Activated CD8-positive, alpha-beta memory T cell treated with anti-CD3 and anti-CD28 coated beads for 4 hours (primary cell): ENCODE measurements around the gene CNKSR3.

Experiments
- DNase-seq, 2 donors: peaks; one replicate each; pipeline ENCODE4 v3.0.0-alpha.2; 2020; ENCODE audit warnings: low read depth in 2 of 2

Gene CNKSR3

DNA sequence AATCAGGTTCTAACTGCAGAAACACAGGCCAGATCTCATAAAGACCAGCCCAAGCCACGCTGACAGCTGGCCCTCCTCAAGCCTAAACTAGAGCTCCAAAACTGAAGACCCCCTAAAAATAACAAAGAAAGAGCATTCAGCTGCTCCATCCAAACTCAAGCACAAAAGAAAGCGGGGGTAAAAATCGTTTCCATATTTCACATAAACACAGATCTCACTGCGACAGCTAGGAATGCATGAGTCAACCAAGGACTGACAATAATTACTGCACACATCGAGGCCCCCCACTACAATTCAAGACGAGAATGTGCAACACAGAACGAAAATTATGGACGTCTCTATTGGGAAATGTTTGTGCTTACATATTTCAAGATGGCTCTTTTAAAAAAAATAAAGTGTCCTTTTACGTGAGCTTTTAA is 31.1 kb downstream of the CNKSR3 start:
- DNase-seq: no peak

DNA sequence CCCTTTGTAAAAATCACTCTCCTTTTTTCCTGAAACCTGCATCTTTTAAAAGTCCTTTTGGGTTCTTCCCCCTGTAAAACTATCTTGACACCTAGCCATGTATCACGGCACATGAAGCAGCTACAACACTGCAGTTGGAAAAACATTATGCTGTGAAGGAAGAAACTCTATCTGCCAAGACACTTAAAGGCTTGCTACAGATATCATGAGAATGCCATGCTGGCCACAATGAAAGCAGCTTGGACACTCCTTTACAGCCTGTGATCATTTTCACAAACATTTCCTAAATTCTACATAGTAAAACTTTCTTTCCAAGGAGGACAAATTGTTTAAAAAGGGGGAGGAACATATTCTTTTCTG is 31.8 kb downstream of the CNKSR3 start:
- no peak for DNase-seq

DNA sequence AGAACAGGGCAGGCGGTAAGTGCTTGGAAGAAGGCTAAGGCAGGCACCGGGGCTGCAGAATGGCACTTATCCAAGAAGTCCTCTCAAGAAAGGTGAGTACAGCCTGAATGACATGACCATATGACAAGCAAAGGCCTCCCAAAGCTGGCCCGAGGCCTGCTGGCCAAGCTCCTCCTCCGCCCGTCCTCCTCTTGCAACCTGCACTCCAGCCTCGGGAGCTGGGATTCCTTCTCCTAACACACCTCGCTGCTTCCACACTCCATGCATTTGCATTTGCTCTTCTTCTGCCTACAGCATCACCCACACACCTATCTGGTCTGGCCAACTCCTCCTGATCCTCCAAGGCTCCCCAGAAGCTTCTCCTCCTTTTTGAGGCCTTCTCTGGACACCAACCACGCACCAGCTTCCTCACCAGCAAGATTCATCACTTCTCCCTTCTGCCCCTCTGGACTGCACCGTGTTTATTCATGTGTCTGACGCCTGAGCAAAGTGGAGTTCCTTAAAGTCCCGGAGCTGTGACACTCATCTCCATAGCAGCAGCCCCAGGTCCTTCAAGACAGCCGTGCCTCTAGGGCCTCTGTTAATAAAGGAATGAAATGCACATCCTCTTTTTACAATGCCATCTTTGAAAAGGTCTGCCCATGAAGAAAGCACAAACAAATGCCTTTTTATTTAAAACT is 32.3 kb downstream of the CNKSR3 start:
- no peak for DNase-seq

DNA sequence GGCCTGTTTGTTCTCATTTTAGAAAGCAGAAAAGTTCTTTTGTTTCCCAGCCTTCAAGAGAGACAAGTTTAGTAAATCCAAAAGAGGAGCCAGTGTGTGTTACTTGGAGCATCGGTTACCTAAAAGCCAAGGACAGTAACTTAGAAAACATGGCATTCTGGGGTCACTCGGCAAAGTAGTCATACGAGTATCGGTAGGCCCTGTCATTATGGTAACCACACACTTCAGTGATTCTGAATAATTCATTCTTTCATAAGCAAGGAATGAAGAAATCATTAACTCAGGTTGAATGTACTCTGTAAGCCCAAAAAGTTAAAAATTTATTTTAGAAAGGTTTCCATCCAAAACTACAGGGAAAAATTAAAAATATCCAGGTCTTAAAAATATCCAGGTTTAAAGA is 34.0 kb downstream of the CNKSR3 start:
- DNase-seq: no peak

DNA sequence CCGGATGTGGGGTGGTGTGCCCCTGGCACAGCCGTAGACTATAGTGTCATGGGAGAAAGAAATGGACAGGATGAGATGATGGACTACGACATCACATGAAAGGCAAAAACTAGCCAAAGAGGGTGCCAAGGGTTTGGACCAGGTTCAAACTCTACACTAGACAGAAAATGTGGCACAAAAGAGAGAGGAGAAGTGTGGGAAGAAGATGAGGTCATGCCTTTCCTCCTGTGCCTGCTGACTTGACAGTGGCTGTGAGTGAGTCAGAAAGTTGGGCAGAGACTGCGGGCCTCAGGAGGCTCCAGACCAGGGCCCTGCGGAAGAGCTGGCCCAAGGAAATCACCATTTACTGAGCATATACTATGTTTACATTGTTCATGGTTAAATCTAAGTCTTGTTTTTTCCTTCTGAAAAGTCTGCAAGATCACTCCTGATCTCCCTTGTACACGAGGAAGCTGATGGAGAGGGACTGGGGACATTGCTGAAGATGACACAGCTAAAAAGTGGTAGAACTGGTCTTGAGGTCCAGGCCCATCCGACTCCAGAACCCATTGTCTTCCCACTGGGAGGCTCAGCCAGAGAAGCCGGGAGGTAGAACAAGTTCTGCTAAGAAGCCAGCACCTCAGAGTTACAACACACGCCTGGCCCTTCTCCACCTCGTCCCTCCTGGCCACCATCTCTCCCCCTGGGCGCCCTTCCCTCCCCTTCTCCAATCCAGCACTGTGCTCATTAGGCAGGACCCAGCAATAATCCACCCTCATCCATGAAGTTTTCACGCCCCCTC is 35.6 kb downstream of the CNKSR3 start:
- no peak for DNase-seq

DNA sequence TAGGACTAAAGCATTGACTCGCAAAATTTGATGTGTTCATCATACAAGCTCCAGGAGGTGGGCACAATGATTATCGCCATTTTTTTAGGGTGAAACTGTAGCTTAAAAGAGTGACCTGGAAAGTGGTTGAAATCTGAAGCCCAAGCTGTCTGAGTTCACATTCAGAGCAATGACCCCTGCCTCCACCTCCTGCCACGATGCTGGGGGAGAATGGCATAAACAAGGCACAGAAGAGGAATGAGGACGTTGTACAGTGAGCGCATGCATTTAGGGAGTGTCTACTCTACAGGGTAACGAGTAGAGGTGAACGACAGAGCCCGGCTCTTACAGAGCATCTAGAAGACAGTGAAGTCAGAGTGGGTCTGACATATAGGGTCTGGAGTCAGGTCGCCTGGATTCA is 37.2 kb downstream of the CNKSR3 start:
- DNase-seq: no peak

DNA sequence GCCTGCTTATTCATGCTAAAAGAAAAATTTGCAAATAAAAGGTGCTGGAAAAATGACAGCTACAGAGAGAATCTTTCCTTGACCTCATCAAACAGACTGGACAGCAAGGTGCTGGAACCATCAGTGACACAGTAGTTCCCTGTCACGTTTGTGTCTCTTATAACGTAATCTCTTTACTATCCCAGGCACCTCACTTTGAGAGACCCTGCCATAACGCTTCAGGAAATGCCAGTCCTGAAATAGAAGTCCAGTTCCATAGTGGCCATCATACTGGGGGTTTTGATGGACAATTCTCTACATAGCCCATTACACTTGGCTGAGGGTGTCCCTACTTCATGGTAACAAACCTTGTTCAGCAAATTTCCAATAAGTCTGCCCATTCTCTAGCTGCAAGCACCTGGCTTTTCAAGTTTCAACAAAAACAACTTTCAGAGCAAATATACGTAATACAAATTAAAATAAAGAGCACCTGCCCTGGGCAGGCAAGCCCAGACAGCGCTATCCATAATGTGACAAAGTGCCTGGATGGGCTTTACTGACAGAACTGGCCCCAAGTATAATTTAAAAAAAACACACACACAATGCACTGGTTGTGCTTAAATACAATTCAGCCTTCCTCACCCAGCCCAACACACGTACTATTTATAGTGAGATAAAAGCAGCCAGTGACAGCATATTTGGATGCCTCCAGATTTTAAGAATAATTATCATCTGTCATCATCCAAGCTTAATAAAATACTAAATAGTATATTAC is 38.7 kb downstream of the CNKSR3 start:
- no peak for DNase-seq

DNA sequence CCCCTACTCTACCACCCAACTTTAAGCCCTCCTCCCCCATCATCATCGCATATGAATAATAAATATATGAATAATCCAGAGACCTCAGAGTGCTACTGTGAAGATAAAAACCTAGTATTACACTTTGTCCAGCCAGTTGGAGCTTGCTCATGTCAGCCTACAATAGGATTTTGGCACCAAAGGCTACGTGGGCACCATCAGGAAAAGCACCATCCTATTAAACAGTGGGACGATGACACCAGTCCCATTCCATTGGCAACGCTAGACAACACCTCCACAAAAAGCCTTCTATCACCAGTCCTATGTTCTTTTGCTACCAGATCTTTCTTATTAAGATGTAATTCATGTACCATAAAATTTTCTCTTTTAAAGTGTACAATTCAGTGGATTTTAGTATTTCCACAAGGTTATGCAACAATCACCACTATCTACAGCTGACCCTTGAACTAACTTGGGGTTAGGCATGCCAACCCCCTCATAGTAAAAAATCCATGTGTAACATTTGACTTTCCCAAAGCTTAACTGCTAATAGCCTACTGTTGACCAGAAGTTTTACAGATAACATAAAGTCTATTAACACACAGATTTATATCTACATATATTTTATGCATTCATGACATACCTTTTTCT is 41.1 kb downstream of the CNKSR3 start:
- no peak for DNase-seq

DNA sequence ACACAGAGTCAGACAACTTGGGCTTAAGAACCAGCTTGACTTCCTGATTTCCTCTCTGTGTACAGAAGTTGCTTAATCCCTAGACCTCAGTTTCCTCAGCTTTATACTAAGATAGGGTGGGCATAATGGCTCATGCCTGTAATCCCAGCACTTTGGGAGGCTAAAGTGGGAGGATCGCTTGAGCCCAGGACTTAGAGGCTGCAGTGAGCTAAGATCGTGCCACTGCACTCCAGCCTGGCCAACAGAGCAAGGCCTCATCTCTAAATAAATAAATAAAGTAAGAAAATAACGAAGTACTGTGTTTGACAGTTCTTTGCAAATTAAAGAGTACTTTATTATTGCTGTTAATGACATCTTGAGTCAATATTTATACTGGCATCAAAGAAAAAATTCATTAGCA is 41.7 kb downstream of the CNKSR3 start:
- DNase-seq: no peak

DNA sequence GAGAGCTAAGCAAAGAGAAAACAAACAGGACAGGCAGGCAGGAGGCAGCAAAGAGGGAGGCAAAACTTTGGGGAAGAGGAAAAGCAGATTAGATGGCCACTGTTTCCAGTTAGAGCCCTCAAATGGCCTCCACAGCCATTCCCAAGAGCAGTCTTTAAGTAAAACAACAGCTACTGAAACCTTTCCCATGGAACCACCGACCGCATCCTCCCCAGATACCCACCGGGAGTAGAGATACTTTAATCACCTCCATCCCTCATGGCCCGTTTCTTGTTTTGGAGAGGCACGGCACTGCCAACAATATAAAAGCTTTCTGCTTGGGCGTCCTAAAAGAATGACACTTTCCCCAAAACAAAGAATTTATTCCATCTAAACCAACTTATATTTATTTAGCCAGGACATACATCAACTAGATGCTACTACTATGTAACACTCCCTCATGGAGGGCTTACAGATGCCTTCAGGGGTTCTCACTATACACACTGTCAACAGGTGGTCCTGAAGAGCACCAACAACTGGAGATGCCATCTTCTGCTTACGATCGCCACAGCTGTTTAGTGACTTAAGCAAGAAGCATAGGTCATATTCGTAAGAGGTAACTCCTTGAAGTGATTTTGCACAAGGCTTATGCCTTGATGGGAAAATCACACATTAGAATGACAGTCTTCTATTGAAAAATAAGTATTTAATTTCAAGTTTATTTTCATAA is 43.4 kb downstream of the CNKSR3 start:
- DNase-seq: no peak

DNA sequence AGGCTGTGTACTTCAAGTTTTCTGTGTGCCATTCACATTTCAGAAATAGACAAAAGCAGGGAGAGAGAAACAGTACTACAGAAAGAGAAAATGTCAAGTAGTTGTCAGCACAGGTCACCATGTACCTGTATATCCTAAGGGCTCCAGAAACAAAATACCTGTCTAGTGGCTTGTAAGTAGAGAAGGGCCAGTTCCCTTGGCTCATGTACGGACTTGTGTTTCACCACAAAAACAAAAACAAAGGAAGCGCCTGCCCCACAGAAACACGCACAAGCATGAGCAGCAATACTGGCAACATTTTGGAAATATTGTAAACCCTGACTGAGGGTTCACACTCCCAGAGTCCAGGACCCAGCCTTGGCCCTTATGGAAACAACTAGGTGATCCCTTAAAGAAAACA is 44.3 kb downstream of the CNKSR3 start:
- no peak for DNase-seq

DNA sequence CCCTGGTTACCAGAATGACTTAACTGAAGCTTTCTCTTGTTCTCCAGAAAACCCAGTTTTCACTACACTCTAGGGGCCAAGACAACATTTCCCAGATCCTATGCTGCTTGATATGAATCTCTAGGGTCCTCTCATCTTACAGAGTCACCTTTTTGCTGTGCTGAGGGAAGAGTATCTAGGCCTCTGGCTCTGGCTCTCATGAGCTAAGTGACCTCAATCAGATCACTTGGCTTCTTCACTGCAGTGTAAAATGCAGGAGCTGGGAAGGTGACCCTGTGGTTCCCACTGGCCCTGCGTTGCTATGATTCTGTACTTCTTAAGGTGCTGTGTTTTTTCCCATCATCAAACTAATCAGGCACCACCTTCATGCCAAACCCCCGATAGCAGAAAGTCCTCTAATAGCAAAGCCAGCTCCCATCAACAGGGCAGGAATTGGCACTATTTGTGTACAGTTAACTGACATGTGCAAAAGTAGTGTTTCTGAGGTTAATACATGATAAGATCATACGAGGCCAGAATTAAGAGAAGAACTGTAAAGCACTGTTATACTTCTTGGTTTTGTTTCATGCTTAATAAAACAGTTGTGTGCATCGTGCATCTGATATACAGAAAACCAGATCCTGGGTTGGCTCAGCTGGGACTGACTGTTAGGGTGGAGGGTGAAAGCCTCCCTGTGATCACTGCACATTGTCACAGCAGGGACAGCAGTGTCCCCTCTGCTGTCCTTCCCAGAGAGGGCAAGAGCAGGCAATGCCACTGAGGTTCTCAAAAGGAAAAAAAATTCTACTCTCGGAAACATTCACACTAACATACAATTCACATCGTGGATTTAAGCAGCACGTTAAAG is 46.7 kb downstream of the CNKSR3 start:
- DNase-seq: no peak

DNA sequence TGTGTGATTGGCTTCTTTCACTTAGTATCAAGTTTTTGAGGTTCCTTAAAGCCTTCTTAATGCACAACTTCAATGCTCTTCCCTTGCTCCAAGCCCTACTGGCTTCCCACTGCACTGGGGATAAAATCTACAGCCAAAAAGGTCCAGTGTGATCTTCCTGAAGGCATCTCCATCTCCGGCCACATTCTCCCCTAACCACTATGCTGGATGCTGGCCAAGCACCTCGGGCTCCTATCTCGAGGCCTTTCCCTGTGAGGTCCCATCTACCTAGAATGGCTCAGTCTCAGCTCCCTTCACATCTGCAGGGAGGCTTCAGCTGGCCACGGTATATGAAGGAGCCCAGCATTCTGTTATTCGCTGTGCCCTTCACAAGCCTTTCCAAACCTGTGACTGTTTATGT is 48.1 kb downstream of the CNKSR3 start:
- no peak for DNase-seq

DNA sequence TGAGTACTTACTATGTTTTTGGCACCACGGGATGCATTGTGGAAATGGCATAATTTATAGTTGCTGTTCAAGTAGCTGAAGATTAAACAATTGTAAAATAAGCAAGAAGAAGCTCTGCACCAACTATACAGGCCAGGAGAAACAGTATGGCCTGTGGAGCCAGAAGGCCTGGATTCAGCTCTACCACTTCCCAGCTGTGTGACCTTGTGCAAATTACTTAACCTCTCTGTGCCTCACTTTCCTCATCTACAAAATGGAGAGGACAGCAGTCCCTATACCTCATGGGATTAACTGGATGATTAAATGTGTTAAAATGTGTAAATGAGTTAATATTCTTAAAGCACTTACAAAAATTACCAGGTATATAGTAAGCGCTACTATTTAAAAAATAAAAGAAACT is 49.1 kb downstream of the CNKSR3 start:
- DNase-seq: no peak

DNA sequence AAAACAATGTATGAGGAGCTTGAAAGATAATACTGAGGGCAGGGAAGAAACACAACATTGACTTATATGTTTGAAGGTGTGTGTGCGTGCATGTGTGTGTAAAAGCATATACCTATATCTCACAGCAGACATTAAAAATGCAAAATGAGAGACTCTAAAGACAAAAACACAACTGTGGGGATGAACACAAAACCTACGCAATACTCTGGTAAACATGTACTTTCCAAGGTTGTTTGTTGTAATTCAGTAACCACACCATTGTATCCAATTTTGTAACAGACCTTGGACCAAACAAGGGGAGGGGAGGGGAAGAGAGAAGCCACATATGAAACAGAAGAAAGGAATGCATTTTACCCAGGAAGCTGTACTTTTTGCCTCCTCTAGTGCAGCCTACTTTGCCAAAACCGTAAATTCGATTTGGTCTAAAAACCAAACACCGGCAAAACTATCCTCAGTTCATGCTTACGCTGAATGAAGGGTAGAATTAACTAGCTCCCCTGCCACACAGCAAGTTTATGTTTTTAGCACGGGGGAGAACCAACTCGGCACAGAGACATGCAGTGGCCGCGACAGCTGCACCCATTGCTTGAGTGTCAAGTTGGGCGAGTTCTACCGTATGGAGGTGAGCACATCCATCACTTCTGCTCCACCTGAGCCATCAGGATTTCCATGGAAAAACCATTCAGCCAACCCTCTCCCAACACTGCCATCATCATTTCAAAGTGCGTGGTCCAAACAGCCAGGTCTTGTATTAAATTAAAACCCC is 50.0 kb downstream of the CNKSR3 start:
- DNase-seq: no peak

DNA sequence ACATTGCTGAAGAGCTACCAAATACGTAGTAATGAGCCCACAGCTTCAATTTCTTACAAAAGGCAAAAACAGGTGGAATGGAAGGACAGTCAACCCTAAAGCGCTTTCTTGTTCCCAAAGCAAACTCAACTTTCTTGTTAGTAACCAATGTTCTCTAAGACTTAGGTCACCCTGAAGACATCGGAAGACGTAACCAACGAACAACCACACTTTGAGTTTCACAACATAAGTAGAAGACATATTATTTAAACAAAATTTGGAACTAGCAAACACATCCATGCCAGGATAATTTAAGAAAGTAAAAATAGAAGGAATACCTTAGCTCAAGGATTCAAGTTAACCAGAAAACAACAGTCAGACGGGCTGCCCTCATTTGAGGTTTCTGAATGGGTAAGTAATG is 51.0 kb downstream of the CNKSR3 start:
- no peak for DNase-seq

DNA sequence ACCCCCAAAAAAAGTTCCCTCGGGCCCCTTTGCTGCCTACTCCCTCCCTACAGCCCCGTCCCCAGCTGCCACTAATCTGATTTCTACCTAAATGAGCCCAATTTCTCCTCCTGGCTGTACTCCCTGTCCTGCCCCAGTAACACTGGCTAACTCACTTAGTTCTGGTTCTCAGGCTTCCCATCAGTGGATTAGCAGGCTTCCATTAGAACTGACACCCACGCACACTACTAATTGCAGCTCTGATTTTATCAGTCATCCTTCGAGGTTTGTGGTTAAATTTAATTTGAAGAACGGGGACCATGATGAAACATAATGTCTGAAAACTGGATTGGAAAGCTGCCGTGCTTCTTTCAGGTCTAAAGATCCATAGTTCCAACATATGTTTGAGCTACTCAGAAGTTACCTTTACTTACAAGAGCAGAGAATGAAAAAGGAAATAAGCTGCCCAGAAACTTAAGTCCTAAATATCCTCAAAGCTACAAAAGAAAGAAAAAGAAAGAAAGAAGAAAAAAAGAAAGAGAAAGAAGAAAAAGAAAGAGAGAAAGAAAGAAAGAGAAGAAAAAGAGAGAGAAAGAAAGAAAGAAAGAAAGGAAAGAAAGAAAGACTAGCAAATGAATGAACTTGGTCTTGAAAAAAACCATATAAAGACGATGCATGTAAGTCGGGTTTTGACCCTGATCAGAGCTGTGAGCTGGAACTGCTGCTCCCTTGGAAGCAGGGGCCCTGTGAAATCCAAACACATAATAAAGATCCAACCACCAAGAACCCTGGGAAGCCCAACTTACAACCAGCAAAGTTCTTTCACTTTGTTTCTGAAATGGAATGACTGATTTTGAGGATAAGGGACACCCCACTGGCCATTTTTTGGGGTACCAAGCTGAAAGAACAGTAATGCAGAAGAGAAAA is 51.7 kb downstream of the CNKSR3 start:
- DNase-seq: no peak

DNA sequence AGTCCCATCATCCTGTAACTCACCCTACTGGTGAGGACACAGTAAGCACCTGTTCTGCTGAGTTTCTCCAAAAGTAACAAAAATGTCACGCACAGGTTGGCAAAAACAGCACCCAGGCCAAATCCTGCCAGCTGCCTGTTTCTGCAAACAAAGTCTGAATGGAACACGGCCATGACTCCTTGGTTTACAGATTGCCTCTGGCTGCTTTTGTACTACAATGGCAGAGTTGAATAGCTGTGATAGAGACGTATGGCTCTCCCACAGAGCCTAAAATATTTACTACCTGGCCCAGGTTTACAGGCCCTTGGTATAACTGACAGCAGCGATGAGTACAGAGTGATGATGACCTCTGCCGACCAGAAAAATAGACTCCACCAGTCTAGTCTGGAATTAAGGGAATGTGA is 52.6 kb downstream of the CNKSR3 start:
- no peak for DNase-seq
